Testis (tissue), 3 donors: Measurements from ENCODE around the gene PSEN1. TPM values are rescaled to one million over a fixed set of nuclear protein-coding genes. Genes with fewer than 3 reads are reported as not detected.

Experiments used
- DNase-seq: peaks from one replicate; pipeline ENCODE4 v3.0.0-alpha.2; 2019
- H3K27ac ChIP-seq, 2 donors: fragments of 200-600 bp; sonication (generic); one replicate each; pipeline ENCODE4 v1.5.1; 2019
- H3K27me3 ChIP-seq: fragments of 200-600 bp; sonication (generic); one replicate; pipeline ENCODE4 v1.5.1; 2019
- H3K36me3 ChIP-seq: fragments of 200-600 bp; sonication (generic); one replicate; pipeline ENCODE4 v1.5.1; 2017; ENCODE audit warnings: low read depth; ENCODE audit errors: missing control alignments
- H3K4me1 ChIP-seq: fragments of 200-600 bp; sonication (generic); one replicate; pipeline ENCODE4 v1.5.1; 2019
- H3K4me3 ChIP-seq, 2 donors: fragments of 200-600 bp; sonication (generic); one replicate each; pipeline ENCODE4 v1.5.1; 2017 to 2019
- H3K9me3 ChIP-seq: fragments of 200-600 bp; sonication (generic); one replicate; pipeline ENCODE4 v1.5.1; 2017
- CTCF ChIP-seq, 3 experiments: fragments of 450-650 bp in 2 of 3; fragments of 200-600 bp in 1 of 3; sonication (generic) in 1 of 3; IDR thresholded peaks; one replicate each; pipeline ENCODE4 v1.5.1; 2016 to 2019; ENCODE audit warnings: antibody characterized with exemption in 3 of 3, mild to moderate bottlenecking in 2 of 3, moderate library complexity in 1 of 3
- POLR2A ChIP-seq: fragments of 450-650 bp; IDR thresholded peaks from one replicate; pipeline ENCODE4 v1.6.1; 2017; ENCODE audit warnings: antibody characterized with exemption, mild to moderate bottlenecking, moderate library complexity
- WGBS, 2 donors: methylation state at CpG; one replicate each; pipeline ENCODE4 v1.1.5; 2018; 5-methylcytosine and 5-hydroxymethylcytosine counted together
- intact Hi-C: fragments of 100-400 bp; cut with DNase I; formaldehyde crosslinking; loops from one replicate; pipeline ENCODE4 v1.15.1; 2023; ENCODE audit warnings: low total_unique reads
- polyA plus RNA-seq: library from polyadenylated mRNA; stranded (reverse); fragments of 350-450 nt; fragmentation: Illumina TruSeq; extraction: RNeasy Lipid Tissue Mini Kit (QIAGEN cat#74804); gene quantifications from one replicate; pipeline ENCODE4 v1.2.3, GENCODE V29; 2014; ENCODE audit warnings: low read depth, low replicate concordance; ENCODE audit not compliant: insufficient read depth
- total RNA-seq, 2 donors: library from RNA; depleted of rRNA; stranded (reverse); fragments of >200 nt; gene quantifications; one replicate each; pipeline ENCODE4 v1.2.3, GENCODE V29; 2016

PSEN1 gene
- total and polyA plus RNA-seq, 3 donors from 2014 or later, result 65.7 to 94.9 (median 78.4) TPM

DNA sequence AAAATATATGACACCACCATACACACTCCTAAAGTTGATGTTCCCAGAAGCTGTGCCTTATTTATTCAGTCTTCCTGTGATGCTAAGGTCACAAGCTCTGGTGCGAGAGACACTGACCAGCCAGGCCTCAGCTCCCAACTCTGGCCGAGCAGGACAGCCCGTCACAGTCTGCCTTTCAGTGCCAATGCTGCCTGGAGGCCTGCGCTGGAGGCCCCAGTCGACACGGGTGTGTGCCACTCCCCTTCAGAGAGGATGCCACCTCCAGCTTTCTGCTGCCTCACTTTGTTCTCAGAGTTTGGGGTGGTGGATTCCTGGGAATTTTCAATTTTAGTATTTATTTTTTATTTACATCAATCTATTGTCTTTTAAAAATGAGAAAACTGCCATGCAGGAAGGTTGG is 93.7 kb downstream of the PSEN1 start:
- DNase-seq, result no peak
- TF ChIP-seq POLR2A, result no peak
- no peak for TF ChIP-seq CTCF (IDR thresholded peaks at IDR 0.05)
- Histone ChIP-seq H3K9me3 (no peaks in the 10 kb centered on the region), H3K4me1 (peaks cover 19% of the 10 kb centered on the region), H3K4me3 (no peak overlapping the region), H3K36me3 (no peaks in the 10 kb centered on the region), H3K27me3 (no peaks in the 10 kb centered on the region), H3K27ac (no peak overlapping the region)
- intact Hi-C loops, result no loop called here
- WGBS, 2 donors, result 95 to 96% methylated on average over 6 of the region's 6 CpGs

DNA sequence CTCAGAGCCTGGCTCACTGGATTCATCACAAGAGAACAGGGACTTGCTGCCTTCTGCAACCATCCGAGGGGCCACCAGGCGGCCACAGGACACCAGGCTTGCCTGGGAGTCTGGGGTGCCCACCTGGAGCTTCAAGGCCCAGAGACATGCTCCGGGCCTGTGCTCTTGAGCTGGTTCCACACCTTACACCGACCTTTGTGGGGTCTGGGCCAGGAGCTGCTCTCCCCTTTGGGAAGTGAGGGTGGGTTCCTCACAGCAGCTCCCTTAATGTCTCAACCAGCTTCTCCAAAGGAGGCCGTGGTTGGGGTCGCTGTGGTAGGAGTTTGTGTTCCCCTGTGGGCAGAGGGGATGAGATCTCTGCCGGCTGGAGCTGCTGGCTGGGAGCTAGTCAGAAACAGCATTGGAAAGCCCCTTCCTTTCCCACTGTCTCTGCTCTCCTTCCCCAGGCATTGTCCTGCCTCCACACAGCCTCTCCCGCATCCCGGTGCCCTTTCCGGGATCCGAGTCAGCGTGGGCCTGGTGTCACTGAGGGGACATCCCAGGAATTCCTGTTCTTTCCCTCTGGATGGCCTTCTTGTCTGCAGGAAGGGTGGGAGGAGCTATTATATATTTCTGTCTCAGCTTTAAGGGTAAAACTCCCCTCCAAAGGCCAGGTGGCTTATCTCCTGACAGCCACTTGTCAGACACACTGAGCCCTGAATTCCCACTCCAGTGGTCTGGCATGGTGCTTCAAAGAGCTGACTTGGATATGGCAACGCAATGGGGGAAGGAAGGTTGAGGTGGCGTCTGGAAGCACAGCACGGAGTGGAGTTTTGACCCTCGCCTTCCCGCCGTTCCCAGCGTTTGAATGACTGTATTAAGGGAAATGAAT is 95.9 kb downstream of the PSEN1 start:
- H3K9me3 ChIP-seq, result no peaks in the 10 kb centered on the region
- no peak overlapping the region for H3K27ac ChIP-seq
- H3K27me3 ChIP-seq, result no peaks in the 10 kb centered on the region
- no peak overlapping the region for H3K4me3 ChIP-seq
- H3K36me3 ChIP-seq, result no peaks in the 10 kb centered on the region
- DNase-seq, result no peak
- H3K4me1 ChIP-seq, result peaks cover 24% of the 10 kb centered on the region
- intact Hi-C loops, result no loop called here
- TF ChIP-seq CTCF (IDR thresholded peaks at IDR 0.05) (no peak), POLR2A (no peak)
- 49 to 69% methylated on average over 16 to 19 of the region's 19 CpGs for WGBS, 2 donors

DNA sequence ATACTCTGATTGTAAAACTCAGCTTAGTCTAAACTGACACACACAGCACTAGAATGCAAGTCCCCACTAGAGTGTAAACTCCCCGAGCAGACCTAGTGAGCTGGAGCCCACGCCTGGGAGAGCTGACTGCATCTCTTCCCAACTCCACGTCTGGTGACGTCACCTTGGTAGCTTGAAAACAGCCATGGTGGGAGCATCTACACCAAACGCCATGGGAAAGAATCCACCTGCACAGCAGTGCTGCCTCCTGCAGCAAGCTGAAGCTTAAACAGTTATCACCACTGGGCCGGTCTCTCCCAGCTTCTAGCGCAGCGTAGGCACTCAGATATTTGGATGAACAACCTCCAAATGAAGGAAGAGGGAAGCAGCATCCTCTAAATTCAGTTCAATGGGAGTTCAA is 96.7 kb downstream of the PSEN1 start:
- Histone ChIP-seq H3K27ac (no peak overlapping the region), H3K4me1 (peaks cover 18% of the 10 kb centered on the region), H3K36me3 (no peaks in the 10 kb centered on the region), H3K4me3 (no peak overlapping the region), H3K9me3 (no peaks in the 10 kb centered on the region), H3K27me3 (no peaks in the 10 kb centered on the region)
- DNase-seq, result no peak
- intact Hi-C loops, result no loop called here
- TF ChIP-seq POLR2A (no peak), CTCF (IDR thresholded peaks at IDR 0.05) (no peak)
- 87 to 89% methylated on average over 8 of the region's 8 CpGs for WGBS, 2 donors

DNA sequence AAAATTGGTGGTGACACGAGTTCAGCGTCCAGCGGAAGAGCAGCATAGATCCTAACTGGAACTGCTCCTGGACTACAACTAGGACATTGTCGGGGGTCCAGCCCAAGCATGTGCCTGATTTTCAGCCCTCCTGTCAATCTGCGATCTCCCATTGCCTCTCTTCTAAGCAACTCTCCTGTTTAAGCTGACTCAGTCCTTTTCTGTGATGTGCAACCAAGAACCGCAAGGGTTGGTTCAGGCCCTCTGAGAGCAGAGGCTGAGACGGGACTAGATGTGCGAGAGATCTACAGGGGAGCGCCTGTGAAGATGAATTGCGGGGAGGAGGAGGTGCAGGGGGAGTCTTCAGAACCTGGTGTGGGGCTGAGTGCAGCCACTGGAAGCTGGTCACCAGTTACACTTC is 97.3 kb downstream of the PSEN1 start:
- Histone ChIP-seq H3K4me1 (peaks cover 14% of the 10 kb centered on the region), H3K27me3 (no peaks in the 10 kb centered on the region), H3K27ac (no peak overlapping the region), H3K9me3 (no peaks in the 10 kb centered on the region), H3K4me3 (no peak overlapping the region), H3K36me3 (no peaks in the 10 kb centered on the region)
- intact Hi-C loops, result no loop called here
- DNase-seq, result no peak
- TF ChIP-seq CTCF (IDR thresholded peaks at IDR 0.05), result no peak
- TF ChIP-seq POLR2A, result no peak
- 89 to 93% methylated on average over 10 of the region's 10 CpGs for WGBS, 2 donors

DNA sequence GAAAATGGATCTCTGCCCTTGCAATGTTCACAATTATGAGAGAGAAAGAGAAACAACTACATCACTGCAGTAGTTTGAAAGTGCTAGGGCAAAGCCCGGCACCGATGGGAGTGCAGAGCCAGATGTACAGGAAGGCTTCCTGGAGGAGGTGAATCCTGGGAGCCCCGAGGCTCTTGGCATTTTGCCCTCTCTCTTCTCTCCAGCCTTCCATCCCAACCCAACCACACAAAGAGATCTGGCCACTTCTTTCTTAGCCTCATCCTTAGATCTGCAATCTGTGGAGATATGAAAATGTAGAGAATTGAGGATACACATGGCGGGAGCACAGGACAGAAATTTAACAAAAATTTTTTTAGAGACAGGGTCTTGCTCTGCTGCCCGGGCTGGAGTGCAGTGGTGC is 97.7 kb downstream of the PSEN1 start:
- no peaks in the 10 kb centered on the region for H3K9me3 ChIP-seq
- 90% methylated on average over 5 of the region's 5 CpGs for WGBS, 2 donors

More for the DNA sequence above, 97.7 kb downstream of the PSEN1 start:
- H3K4me1 ChIP-seq, result peaks cover 10% of the 10 kb centered on the region
- H3K27ac ChIP-seq, result no peak overlapping the region
- no peaks in the 10 kb centered on the region for H3K36me3 ChIP-seq
- no peaks in the 10 kb centered on the region for H3K27me3 ChIP-seq
- DNase-seq, result no peak
- H3K4me3 ChIP-seq, result no peak overlapping the region
- intact Hi-C loops, result no loop called here
- TF ChIP-seq POLR2A (no peak), CTCF (IDR thresholded peaks at IDR 0.05) (no peak)
